CD1c-positive myeloid dendritic cell (primary cell): Measurements from ENCODE around the gene AVEN.

Experiments
- DNase-seq: peaks from one replicate; pipeline ENCODE4 v3.0.0-alpha.2; 2016; ENCODE audit errors: extremely low spot score

Gene AVEN

GRCh38 chr15:33915571-33916407, 123.2 kb downstream of the AVEN start:
- DNase-seq: no peak

DNA sequence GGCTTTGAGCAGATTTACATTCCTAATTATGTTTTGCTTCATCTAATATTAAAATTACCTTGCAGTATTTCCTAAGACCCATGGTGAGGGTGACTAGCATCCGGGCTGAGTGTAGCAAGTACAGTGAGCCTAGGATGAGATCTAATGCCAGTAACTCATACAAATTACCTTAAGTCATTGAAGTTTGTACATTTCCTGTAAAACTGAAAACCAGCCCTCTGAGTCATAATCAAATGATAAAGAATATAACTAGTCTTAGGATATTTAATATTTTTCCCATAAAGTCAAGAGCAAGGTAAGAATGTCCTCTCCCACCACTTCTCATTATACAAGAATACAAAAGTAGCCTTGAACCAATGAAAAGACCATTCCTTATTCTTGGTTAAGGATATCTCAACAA, 125.5 kb downstream of the AVEN start:
- DNase-seq: no peak

DNA sequence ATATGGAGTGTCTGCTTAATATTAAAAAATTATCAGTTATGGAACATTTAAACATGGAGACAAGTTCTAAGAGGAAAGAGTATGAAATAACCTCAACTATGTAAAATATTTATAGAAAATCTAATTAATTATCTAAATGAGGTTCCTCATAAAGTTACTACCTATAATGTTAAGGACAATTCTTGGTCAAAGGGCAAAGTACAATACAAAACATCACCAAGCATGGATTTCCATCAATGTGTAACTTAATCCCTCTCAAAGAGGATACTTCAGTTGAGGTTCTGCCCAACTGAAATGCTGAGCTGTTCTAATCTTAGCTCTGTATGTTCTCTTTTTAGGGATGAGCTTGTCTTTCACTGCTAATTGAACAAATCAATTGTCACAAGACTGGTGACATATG, 126.7 kb downstream of the AVEN start:
- DNase-seq: no peak

- DNase-seq: no peak
Observed at GRCh38 chr15:33910741-33911140, 128.3 kb downstream of the AVEN start.

GRCh38 chr15:33908406-33908805, 130.6 kb downstream of the AVEN start:
- no peak for DNase-seq

DNA sequence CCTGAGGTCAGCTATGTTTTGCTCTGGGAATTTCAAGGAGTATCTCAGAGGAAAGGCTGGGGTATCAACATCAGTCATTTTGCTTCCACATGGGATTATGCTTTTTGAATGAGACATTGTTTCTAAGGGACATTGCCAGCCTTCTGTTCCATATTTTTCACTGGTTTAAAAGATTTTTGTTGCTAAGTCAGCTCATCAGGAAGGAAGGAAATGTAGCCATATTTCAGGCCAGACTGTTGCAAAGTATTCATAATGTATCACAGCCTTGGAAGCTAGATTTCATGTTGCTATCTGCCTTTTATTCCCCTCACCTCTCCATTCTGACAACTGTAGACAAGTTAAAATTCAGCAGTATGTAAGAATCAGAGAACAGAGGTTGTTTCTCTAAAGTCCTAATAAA, 131.7 kb downstream of the AVEN start:
- no peak for DNase-seq

DNA sequence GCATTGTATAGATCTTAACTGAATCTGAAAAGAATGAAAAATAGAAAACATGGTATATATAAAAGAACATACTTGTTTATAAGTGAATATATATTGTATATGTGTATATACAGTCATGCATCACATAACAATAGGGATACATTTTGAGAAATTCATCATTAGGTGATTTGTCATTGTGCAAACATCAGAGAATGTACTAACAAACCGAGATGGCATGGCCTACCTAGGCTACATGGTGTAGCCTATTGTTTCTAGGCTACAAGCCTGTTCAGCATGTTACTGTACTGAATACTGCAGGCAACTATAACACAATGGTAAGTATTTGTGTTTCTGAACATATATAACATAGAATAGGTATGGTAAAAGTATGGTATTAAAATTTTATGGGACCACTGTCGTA, 135.3 kb downstream of the AVEN start:
- no peak for DNase-seq

GRCh38 chr15:33902043-33902442, 137.0 kb downstream of the AVEN start:
- DNase-seq: no peak

- no peak for DNase-seq
Observed at GRCh38 chr15:33894193-33894592, 144.8 kb downstream of the AVEN start.

DNA sequence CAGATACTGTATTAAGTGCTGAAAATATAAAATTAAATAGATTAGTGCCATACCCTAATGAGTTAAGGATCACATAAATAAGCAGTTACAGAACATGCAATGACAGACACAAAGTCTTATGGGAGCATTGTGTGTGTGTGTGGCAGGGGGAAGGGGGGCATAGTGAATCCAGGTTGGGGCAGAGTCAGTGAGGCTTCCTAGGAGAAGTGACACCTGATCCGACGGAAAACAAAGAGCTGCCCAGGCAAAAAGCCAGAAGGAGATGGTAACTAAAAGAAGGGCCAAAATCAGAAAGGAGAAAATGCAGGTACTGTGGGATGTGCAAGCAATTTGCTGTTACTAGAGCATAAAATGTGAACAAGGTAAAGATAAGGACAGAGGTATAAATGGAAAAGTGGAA, 150.8 kb downstream of the AVEN start:
- no peak for DNase-seq

DNA sequence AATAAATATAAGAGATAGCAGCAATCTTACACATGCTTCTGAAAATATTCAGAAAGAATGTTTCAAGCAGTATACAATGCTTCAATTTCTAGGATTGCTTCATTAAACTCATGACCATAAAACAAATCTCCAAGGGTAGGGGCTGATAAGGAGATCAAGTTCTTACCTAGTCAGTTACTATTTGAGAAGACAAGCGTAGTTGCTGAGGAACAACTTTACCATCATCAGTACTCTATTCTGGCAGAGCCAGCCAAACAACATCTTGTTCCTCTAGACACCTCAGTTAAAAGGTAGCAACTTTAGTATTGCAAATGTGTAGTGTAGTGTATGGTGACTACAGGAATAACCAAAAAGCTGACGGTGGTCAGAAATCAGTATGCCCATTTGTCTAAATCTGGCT, 156.1 kb downstream of the AVEN start:
- DNase-seq: no peak

GRCh38 chr15:33874156-33874555, 164.8 kb downstream of the AVEN start:
- DNase-seq: no peak

- no peak for DNase-seq
Observed at GRCh38 chr15:33872416-33873106, 166.4 kb downstream of the AVEN start.

GRCh38 chr15:33871980-33872379, 167.0 kb downstream of the AVEN start:
- DNase-seq: no peak

GRCh38 chr15:33866101-33866737, 172.8 kb downstream of the AVEN start:
- no peak for DNase-seq

DNA sequence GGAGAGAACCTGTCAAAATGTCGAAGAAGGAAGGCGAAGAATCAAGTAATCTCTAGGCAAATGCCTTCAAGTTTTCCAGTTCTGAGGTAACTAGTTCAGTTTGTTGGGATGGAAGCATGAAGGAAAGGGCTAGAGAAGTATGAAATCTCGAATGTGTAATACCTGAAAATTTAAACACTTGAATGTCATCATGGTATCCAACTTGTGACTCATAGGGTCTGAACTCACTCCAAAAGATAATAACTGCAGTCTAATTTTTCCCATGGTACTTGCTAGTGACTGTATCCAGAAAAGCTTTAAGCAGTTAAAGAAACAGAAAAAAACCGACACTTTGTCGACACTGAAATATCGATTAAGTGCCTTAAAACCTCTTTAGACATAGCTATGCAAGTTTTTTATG, 173.6 kb downstream of the AVEN start:
- no peak for DNase-seq

DNA sequence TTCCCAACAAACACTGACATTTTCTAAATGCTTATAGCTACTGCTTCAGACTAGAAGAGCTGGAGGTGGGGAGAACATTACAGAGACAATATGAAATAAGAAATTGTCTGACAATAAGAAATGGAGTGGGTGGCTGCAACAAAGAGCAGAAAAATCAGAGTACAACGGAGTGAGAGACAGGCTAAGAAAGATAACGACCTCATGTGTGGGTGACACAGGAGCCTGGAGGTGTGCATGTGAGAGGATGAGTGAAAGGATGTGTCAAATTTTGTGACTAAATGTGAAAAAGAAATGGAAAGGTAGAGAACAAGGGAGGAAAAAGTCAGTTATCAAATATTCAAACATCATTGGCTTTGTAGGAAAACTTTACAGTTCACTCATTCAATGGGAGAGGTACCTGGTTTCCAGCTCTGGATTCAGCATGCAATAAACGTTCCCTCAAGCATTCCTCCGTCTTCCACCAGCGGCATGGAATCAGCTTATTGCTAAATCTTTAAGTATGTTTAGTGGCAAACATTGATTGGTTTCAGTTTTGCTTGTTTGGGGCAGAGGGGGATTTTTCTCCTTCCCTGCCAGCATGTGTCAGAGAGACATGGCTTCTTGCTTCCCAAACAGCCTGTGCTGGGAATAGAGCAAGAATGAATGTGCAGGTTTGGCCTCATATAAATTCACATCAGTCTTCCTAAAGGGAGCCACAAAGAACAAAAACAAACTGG, 174.5 kb downstream of the AVEN start:
- no peak for DNase-seq

DNA sequence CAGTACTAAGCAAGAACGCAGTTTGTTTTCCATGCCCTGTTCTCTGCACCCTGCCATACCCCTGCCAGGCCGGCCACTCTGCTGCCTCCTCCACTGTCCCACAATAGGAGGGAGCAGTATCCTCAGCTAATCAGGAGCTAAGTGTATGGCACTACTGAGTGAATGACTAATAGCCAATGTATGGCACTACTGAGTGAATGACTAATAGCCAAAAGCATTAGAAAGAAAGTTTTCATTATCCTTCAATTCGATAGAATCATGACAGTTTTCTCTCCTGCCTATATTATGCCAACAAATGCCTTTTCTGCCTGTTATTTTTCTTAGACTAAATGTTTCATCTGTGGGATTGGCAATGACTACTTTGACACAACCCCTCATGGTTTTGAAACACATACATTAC, 178.2 kb downstream of the AVEN start:
- DNase-seq: no peak

DNA sequence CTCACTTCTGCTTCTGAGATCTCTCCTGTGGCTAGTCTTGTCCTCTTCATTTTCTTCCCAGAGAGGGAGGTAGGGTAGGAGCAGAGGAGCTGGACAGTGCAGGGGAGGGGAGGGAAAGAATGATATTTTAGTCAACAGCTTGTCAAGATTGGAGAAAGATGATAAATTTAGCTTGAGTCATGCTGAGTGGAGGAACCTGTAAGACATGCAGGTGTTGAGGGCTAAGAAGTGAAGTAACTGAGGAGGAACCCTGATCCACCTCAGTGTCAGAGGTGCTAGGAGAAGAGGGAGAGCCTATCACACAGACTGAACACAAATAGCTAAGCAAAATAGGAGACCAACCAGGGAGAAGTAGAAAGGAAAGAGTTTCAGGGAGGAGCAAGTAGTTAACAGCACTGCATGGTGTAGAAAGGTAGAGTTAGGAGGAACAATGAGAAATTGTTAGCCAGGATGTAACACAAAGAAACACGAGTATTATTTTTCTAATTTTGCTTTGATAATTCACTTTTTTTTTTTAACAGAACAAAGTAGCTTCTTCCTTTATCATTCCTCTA, 178.9 kb downstream of the AVEN start:
- DNase-seq: no peak

- DNase-seq: no peak
Observed at GRCh38 chr15:33858836-33859235, 180.2 kb downstream of the AVEN start.

DNA sequence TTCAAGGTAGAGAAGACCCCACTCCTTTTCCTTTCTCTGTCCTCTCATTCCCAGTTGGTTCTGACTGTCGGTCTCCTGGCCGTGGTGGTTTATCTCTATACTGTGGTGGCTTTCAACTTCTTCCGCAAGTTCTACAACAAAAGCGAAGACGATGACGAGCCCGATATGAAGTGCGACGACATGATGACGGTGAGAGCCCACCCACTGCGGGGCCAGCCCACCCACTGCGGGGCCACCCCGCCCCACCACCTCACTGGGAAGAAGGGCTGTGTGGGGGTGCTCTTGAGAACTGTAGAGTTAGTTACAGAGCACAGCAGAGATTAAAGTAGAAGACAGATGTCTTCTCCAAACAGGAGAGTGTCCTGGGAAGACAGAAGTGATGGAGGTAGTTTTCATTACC, 181.3 kb downstream of the AVEN start:
- DNase-seq: no peak

- DNase-seq: no peak
Observed at GRCh38 chr15:33852570-33852969, 186.4 kb downstream of the AVEN start.
